ENCODE results near the gene ZFP90. TPM values are rescaled to one million over a fixed set of nuclear protein-coding genes. Genes with fewer than 3 reads are reported as not detected.

The ZFP90 gene
- total RNA-seq, 6 donors from 2014 or later, result 14.3 to 33.5 (median 20.6) TPM

DNA sequence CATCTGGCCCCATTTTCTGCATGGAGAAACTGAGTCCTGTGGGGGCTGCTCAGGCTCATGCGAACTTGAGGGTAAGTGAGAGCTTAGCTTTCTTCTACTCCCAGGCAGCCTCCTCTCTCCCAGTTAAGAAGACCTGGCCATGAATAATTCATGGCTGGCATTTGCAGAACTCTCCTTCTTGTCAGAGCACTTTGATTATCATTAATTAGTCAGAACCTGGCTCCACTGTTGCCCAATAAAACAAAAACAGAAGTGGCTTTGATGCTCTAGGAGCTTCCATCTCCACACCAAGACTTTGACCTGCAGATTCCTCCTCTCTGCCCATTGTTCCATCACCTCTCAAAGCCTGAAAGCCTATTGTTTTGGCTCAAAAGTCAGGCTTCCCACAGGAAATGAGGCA, 60.5 kb downstream of the ZFP90 start:
- no peak overlapping the region for H3K4me3 ChIP-seq
- no peak for ATAC-seq (ENCODE audit: low FRiP score in 2 of 2)
- DNase-seq, result no peak
- H3K27me3 ChIP-seq, result no peaks in the 10 kb centered on the region
- H3K27ac ChIP-seq, result no peak overlapping the region
- H3K9me3 ChIP-seq, result no peaks in the 10 kb centered on the region
- TF ChIP-seq POLR2AphosphoS5 (IDR thresholded peaks at IDR 0.05), result no peak
- no peak for TF ChIP-seq EP300 (IDR thresholded peaks at IDR 0.05)
- TF ChIP-seq POLR2A (IDR thresholded peaks at IDR 0.05), result no peak
- TF ChIP-seq, protein P1, sequence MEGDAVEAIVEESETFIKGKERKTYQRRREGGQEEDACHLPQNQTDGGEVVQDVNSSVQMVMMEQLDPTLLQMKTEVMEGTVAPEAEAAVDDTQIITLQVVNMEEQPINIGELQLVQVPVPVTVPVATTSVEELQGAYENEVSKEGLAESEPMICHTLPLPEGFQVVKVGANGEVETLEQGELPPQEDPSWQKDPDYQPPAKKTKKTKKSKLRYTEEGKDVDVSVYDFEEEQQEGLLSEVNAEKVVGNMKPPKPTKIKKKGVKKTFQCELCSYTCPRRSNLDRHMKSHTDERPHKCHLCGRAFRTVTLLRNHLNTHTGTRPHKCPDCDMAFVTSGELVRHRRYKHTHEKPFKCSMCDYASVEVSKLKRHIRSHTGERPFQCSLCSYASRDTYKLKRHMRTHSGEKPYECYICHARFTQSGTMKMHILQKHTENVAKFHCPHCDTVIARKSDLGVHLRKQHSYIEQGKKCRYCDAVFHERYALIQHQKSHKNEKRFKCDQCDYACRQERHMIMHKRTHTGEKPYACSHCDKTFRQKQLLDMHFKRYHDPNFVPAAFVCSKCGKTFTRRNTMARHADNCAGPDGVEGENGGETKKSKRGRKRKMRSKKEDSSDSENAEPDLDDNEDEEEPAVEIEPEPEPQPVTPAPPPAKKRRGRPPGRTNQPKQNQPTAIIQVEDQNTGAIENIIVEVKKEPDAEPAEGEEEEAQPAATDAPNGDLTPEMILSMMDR (IDR thresholded peaks at IDR 0.05), result no peak
- no peaks in the 10 kb centered on the region for H3K4me1 ChIP-seq
- 83 to 87% methylated on average over 1 of the region's 1 CpG for WGBS, 2 donors
- no peaks in the 10 kb centered on the region for H3K36me3 ChIP-seq

- H3K27ac ChIP-seq, result no peak overlapping the region
- H3K4me1 ChIP-seq, result no peaks in the 10 kb centered on the region
- no peaks in the 10 kb centered on the region for H3K36me3 ChIP-seq
- no peak for DNase-seq
- H3K27me3 ChIP-seq, result no peaks in the 10 kb centered on the region
- whole genome bisulfite sequencing, 2 donors, result 74 to 84% methylated on average over 5 of the region's 5 CpGs
- no peak for ATAC-seq (ENCODE audit: low FRiP score in 2 of 2)
- no peaks in the 10 kb centered on the region for H3K9me3 ChIP-seq
- no peak for TF ChIP-seq EP300 (IDR thresholded peaks at IDR 0.05)
- TF ChIP-seq POLR2AphosphoS5 (IDR thresholded peaks at IDR 0.05), result no peak
- TF ChIP-seq POLR2A (IDR thresholded peaks at IDR 0.05), result no peak
- TF ChIP-seq, protein P1 (IDR thresholded peaks at IDR 0.05), result no peak
- no peak overlapping the region for H3K4me3 ChIP-seq
Measured at GRCh38 chr16:68605746-68606145, 66.7 kb downstream of the ZFP90 start.

DNA sequence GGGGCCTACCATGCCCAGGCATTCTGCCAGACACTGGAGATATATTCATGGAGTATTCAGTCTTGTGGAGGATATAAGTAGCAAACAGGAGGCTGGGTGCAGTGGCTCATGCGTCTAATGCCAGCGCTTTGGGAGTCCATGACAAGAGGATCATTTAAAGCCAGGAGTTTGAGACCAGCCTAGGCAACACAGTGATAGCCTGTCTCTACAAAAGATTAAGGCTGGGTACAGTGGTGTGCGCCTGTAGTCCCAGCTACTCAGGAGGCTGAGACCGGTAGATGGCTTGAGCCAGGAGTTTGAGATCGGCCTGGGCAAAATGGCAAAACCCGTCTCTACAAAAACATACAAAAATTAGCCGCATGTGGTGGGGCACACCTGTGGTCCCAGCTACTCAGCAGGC, 68.4 kb downstream of the ZFP90 start:
- WGBS, 2 donors, result 88 to 89% methylated on average over 7 of the region's 7 CpGs
- TF ChIP-seq POLR2AphosphoS5 (IDR thresholded peaks at IDR 0.05) (no peak), EP300 (IDR thresholded peaks at IDR 0.05) (no peak), POLR2A (IDR thresholded peaks at IDR 0.05) (no peak)
- TF ChIP-seq, protein P1 (IDR thresholded peaks at IDR 0.05), result no peak
- Histone ChIP-seq H3K27me3 (no peaks in the 10 kb centered on the region), H3K4me1 (no peaks in the 10 kb centered on the region), H3K36me3 (no peaks in the 10 kb centered on the region), H3K27ac (no peak overlapping the region), H3K4me3 (no peak overlapping the region), H3K9me3 (no peaks in the 10 kb centered on the region)
- ATAC-seq (ENCODE audit: low FRiP score in 2 of 2), result no peak
- no peak for DNase-seq

GRCh38 chr16:68608330-68608729, 69.2 kb downstream of the ZFP90 start:
- 95 to 96% methylated on average over 2 of the region's 2 CpGs for WGBS, 2 donors
- TF ChIP-seq POLR2AphosphoS5 (IDR thresholded peaks at IDR 0.05), result no peak
- TF ChIP-seq, protein P1 (IDR thresholded peaks at IDR 0.05), result no peak
- no peak for TF ChIP-seq POLR2A (IDR thresholded peaks at IDR 0.05)
- no peak for TF ChIP-seq EP300 (IDR thresholded peaks at IDR 0.05)
- Histone ChIP-seq H3K4me1 (no peaks in the 10 kb centered on the region), H3K27ac (no peak overlapping the region), H3K4me3 (no peak overlapping the region), H3K36me3 (no peaks in the 10 kb centered on the region), H3K27me3 (no peaks in the 10 kb centered on the region), H3K9me3 (no peaks in the 10 kb centered on the region)
- no peak for DNase-seq
- no peak for ATAC-seq (ENCODE audit: low FRiP score in 2 of 2)

DNA sequence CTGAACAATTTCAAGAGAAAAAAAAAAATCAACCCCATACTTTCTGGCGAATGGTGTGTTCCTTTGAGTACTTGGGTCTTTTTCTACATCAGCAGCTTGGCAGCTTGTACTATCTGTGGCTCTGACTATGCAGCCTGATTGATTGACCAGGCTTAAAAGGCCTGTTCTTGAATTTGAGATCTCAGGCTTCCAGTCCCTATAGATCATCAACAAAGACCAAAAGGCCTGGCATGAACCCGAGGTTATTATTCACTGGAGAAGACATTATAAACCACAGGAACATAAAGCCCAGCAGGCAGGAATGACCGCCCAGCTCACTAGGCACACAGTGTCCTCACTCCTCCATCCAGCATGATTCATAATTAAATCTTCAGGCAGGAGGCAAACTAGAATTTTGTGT, 73.9 kb downstream of the ZFP90 start:
- ATAC-seq (ENCODE audit: low FRiP score in 2 of 2) (no peak), DNase-seq (no peak)
- no peak overlapping the region for H3K4me3 ChIP-seq
- H3K27me3 ChIP-seq, result no peaks in the 10 kb centered on the region
- peaks cover 0 to 11% (median 6%) of the 10 kb centered on the region in 4 donors for H3K9me3 ChIP-seq
- H3K36me3 ChIP-seq, result no peaks in the 10 kb centered on the region
- 67 to 93% methylated on average over 3 of the region's 3 CpGs for WGBS, 2 donors
- H3K27ac ChIP-seq, result no peak overlapping the region
- H3K4me1 ChIP-seq, result no peaks in the 10 kb centered on the region
- no peak for TF ChIP-seq EP300 (IDR thresholded peaks at IDR 0.05)
- no peak for TF ChIP-seq POLR2AphosphoS5 (IDR thresholded peaks at IDR 0.05)
- TF ChIP-seq POLR2A (IDR thresholded peaks at IDR 0.05), result no peak
- TF ChIP-seq, protein P1 (IDR thresholded peaks at IDR 0.05), result no peak
